H1 (cell line): Measurements from ENCODE around the gene KCNE5. TPM values are rescaled to one million over a fixed set of nuclear protein-coding genes. Genes with fewer than 3 reads are reported as not detected.

Source experiments
- CTCF ChIA-PET: fragments of 300-600 bp; sonication (Branson Sonifier 250); formaldehyde crosslinking; loops from one replicate; lab custom pipeline; 2021; ENCODE audit not compliant: partially characterized antibody; lab: Charles Lee
- POLR2A ChIA-PET: fragments of 300-600 bp; sonication (Branson Sonifier 250); formaldehyde crosslinking; loops from one replicate; lab custom pipeline; 2021; ENCODE audit warnings: inconsistent platforms; ENCODE audit not compliant: partially characterized antibody; lab: Charles Lee
- DNase-seq, 2 experiments: peaks; one replicate each; pipeline versions ENCODE4 v3.0.0 to v3.0.0-alpha.2; 2010 to 2022; ENCODE audit warnings: low spot score in 2 of 2, low read depth in 1 of 2, mixed read lengths in 1 of 2
- FAIRE-seq: peaks from 2 replicates; lab custom pipeline; 2011; peaks lifted over from hg19 to GRCh38; lab: Jason Lieb, UNC
- H2AFZ ChIP-seq: 2 replicates; pipeline ENCODE4 v1.8.1; 2012; ENCODE audit warnings: low read length, inconsistent platforms
- H2AK5ac ChIP-seq: 2 replicates; pipeline ENCODE4 v1.6.1; 2013; ENCODE audit warnings: low read depth, low read length
- H2BK120ac ChIP-seq: replicated peaks from 2 replicates; pipeline ENCODE3; 2013; ENCODE audit warnings: low read depth, low read length, inconsistent platforms
- H2BK12ac ChIP-seq: 2 replicates; pipeline ENCODE4 v1.6.1; 2013; ENCODE audit warnings: low read depth, low read length
- H2BK15ac ChIP-seq: 2 replicates; pipeline ENCODE4 v1.6.1; 2013; ENCODE audit warnings: low read length
- H2BK20ac ChIP-seq: 2 replicates; pipeline ENCODE4 v1.6.1; 2013; ENCODE audit warnings: low read length
- H2BK5ac ChIP-seq: 2 replicates; pipeline ENCODE4 v1.6.1; 2013; ENCODE audit warnings: low read depth, low read length
- H3K14ac ChIP-seq: 2 replicates; pipeline ENCODE4 v1.6.1; 2013; ENCODE audit warnings: inconsistent platforms; ENCODE audit not compliant: insufficient read length
- H3K18ac ChIP-seq: 2 replicates; pipeline ENCODE4 v1.6.1; 2013; ENCODE audit warnings: low read length; ENCODE audit errors: extremely low read depth
- H3K23ac ChIP-seq: 2 replicates; pipeline ENCODE4 v1.6.1; 2013; ENCODE audit warnings: inconsistent platforms; ENCODE audit not compliant: insufficient read length
- H3K23me2 ChIP-seq: 2 replicates; pipeline ENCODE4 v1.6.1; 2013; ENCODE audit warnings: low read depth, low read length
- H3K27ac ChIP-seq: 2 replicates; pipeline ENCODE4 v1.6.1; 2011; ENCODE audit warnings: low read depth, low read length, inconsistent platforms
- H3K27me3 ChIP-seq, 4 experiments: replicated peaks in 1 of 4; 1 replicate in 1 of 4; 2 replicates in 3 of 4; pipeline versions ENCODE4 v1.6.1 to v1.8.1; 2011 to 2013; ENCODE audit warnings: low read length in 3 of 4, mild to moderate bottlenecking in 3 of 4, inconsistent platforms in 2 of 4, mixed read lengths in 2 of 4, moderate library complexity in 1 of 4; ENCODE audit not compliant: control insufficient read depth in 3 of 4, insufficient read depth in 3 of 4; ENCODE audit errors: extremely low read depth in 1 of 4
- H3K36me3 ChIP-seq, 4 experiments: 2 replicates each; pipeline versions ENCODE4 v1.6.1 to v1.8.1; 2011 to 2013; ENCODE audit warnings: mild to moderate bottlenecking in 4 of 4, low read length in 3 of 4, moderate library complexity in 2 of 4, control low read depth in 1 of 4, inconsistent platforms in 1 of 4; ENCODE audit not compliant: insufficient read depth in 4 of 4, control insufficient read depth in 2 of 4
- H3K4ac ChIP-seq: replicated peaks from 2 replicates; pipeline ENCODE3; 2013; ENCODE audit warnings: low read length, low read depth, mixed read lengths, inconsistent platforms; ENCODE audit not compliant: insufficient read length
- H3K4me1 ChIP-seq, 4 experiments: replicated peaks in 1 of 4; 1 replicate in 1 of 4; 2 replicates in 3 of 4; pipeline versions ENCODE4 v1.6.1 to v1.8.1; 2011 to 2013; ENCODE audit warnings: low read length in 3 of 4, inconsistent platforms in 2 of 4, mixed read lengths in 1 of 4; ENCODE audit not compliant: insufficient read depth in 4 of 4, control insufficient read depth in 3 of 4
- H3K4me2 ChIP-seq, 2 experiments: 2 replicates each; pipeline versions ENCODE4 v1.6.1 to v1.8.1; 2011 to 2013; ENCODE audit warnings: low read depth in 2 of 2, low read length in 2 of 2, control low read depth in 1 of 2, inconsistent platforms in 1 of 2, mild to moderate bottlenecking in 1 of 2; ENCODE audit not compliant: insufficient read depth in 1 of 2
- H3K4me3 ChIP-seq, 4 experiments: fragments of 200-600, 300-600 bp in 1 of 4; sonication (generic), shearing (Covaris generic), sonication (Bioruptor Twin) in 1 of 4; 2 replicates each; pipeline versions ENCODE4 v1.5.1 to v1.8.1; 2011 to 2016; ENCODE audit warnings: low read length in 4 of 4, low read depth in 3 of 4, control low read depth in 2 of 4, inconsistent platforms in 2 of 4, mild to moderate bottlenecking in 2 of 4, mixed read lengths in 1 of 4, moderate library complexity in 1 of 4; ENCODE audit not compliant: insufficient read depth in 2 of 4; ENCODE audit errors: extremely low read depth in 1 of 4
- H3K56ac ChIP-seq: replicated peaks from 2 replicates; pipeline ENCODE3; 2013; ENCODE audit warnings: low read depth, mild to moderate bottlenecking, mixed read lengths, low read length, inconsistent platforms; ENCODE audit not compliant: insufficient read length
- H3K79me1 ChIP-seq: 2 replicates; pipeline ENCODE4 v1.6.1; 2013; ENCODE audit warnings: low read depth, low read length, control low read depth
- H3K79me2 ChIP-seq, 2 experiments: 2 replicates each; pipeline versions ENCODE4 v1.6.1 to v1.8.1; 2012 to 2013; ENCODE audit warnings: low read length in 2 of 2, mild to moderate bottlenecking in 2 of 2, inconsistent platforms in 1 of 2; ENCODE audit not compliant: insufficient read depth in 2 of 2, control insufficient read depth in 1 of 2
- H3K9ac ChIP-seq, 4 experiments: replicated peaks in 1 of 4; 1 replicate in 1 of 4; 2 replicates in 3 of 4; pipeline versions ENCODE4 v1.6.1 to v1.8.1; 2011 to 2013; ENCODE audit warnings: low read depth in 3 of 4, low read length in 3 of 4, control low read depth in 2 of 4, mild to moderate bottlenecking in 2 of 4, moderate library complexity in 2 of 4, inconsistent platforms in 1 of 4; ENCODE audit errors: extremely low read depth in 1 of 4
- H3K9me3 ChIP-seq, 2 experiments: 2 replicates each; pipeline versions ENCODE4 v1.6.1 to v1.8.1; 2012 to 2013; ENCODE audit warnings: mild to moderate bottlenecking in 2 of 2, moderate library complexity in 2 of 2, control low read depth in 1 of 2, inconsistent platforms in 1 of 2, low read depth in 1 of 2, low read length in 1 of 2, mixed read lengths in 1 of 2; ENCODE audit not compliant: insufficient read depth in 2 of 2
- H4K20me1 ChIP-seq, 2 experiments: replicated peaks in 1 of 2; 2 replicates each; pipeline versions ENCODE3 to v1.8.1; 2011 to 2013; ENCODE audit warnings: inconsistent platforms in 2 of 2, low read length in 2 of 2, mild to moderate bottlenecking in 1 of 2; ENCODE audit not compliant: insufficient read depth in 2 of 2, control insufficient read depth in 1 of 2
- H4K5ac ChIP-seq: 2 replicates; pipeline ENCODE4 v1.6.1; 2013; ENCODE audit warnings: low read length, low read depth, mixed read lengths, inconsistent platforms; ENCODE audit not compliant: insufficient read length
- H4K8ac ChIP-seq: 2 replicates; pipeline ENCODE4 v1.8.0; 2013; ENCODE audit warnings: mild to moderate bottlenecking, moderate library complexity, low read length, inconsistent platforms; ENCODE audit not compliant: insufficient read depth; ENCODE audit errors: extremely low read depth
- H4K91ac ChIP-seq: replicated peaks from 2 replicates; pipeline ENCODE3; 2013; ENCODE audit warnings: low read length, mixed read lengths, inconsistent platforms; ENCODE audit not compliant: insufficient read length
- BRCA1 ChIP-seq: IDR thresholded peaks from 2 replicates; pipeline ENCODE4 v1.6.1; 2012; ENCODE audit warnings: low read depth, low read length, improper control_type of control experiment
- FOSL1 ChIP-seq: IDR thresholded peaks from 2 replicates; pipeline ENCODE4 v1.6.1; 2011; ENCODE audit warnings: mild to moderate bottlenecking, low read depth, low read length, moderate library complexity; ENCODE audit not compliant: insufficient read depth
- KDM1A ChIP-seq: fragments of 200-600, 300-600 bp; sonication (generic); IDR thresholded peaks from 2 replicates; pipeline ENCODE4 v1.7.1; 2016; ENCODE audit warnings: mild to moderate bottlenecking, low read length, borderline replicate concordance
- KDM4A ChIP-seq: IDR thresholded peaks from one replicate; pipeline ENCODE4 v1.7.1; 2012; ENCODE audit warnings: low read depth, mild to moderate bottlenecking, moderate library complexity, low read length, inconsistent platforms; ENCODE audit not compliant: severe bottlenecking
- MAX ChIP-seq: IDR thresholded peaks from 2 replicates; pipeline ENCODE4 v1.6.1; 2012; ENCODE audit warnings: inconsistent platforms
- PHF8 ChIP-seq: fragments of 200-600 bp; sonication (generic); conservative IDR thresholded peaks from 2 replicates; pipeline ENCODE4 v1.7.1; 2012; ENCODE audit warnings: low read depth, mild to moderate bottlenecking, inconsistent platforms, low read length, moderate library complexity
- SIX5 ChIP-seq: IDR thresholded peaks from 2 replicates; pipeline ENCODE4 v1.6.1; 2011; ENCODE audit warnings: mild to moderate bottlenecking, low read depth, low read length
- TAF1 ChIP-seq: IDR thresholded peaks from 2 replicates; pipeline ENCODE4 v1.6.1; 2011; ENCODE audit warnings: mild to moderate bottlenecking, low read depth, low read length
- TBP ChIP-seq: IDR thresholded peaks from 2 replicates; pipeline ENCODE4 v1.6.1; 2011; ENCODE audit warnings: low read depth, low read length, improper control_type of control experiment
- ZNF274 ChIP-seq: IDR thresholded peaks from 2 replicates; pipeline ENCODE4 v1.7.0; 2012; ENCODE audit warnings: low read length, borderline replicate concordance; ENCODE audit errors: extremely low read depth
- WGBS, 2 experiments: shearing (Covaris generic) in 1 of 2; methylation state at CpG; one replicate each; pipeline versions ENCODE4 v1.1.6 to v1.1.7; 2013 to 2015; ENCODE audit warnings: low lambda C conversion rate in 2 of 2, mixed read lengths in 2 of 2, inconsistent platforms in 1 of 2, low coverage in 1 of 2, missing lambda C conversion rate in 1 of 2; ENCODE audit not compliant: insufficient replicate concordance in 2 of 2, insufficient coverage in 1 of 2, insufficient read length in 1 of 2; ENCODE audit errors: extremely low coverage in 1 of 2, missing lambda C conversion rate in 1 of 2; 5-methylcytosine and 5-hydroxymethylcytosine counted together
- polyA plus RNA-seq, 7 experiments: library from polyadenylated mRNA; depleted of rRNA in 3 of 7; stranded (reverse) in 5 of 7; unstranded in 2 of 7; fragments of >200 nt in 5 of 7; fragments of 200-250 nt in 2 of 7; gene quantifications; 1 replicate in 5 of 7; 2 replicates in 1 of 7; 4 replicates in 1 of 7; pipeline versions ENCODE4 v1.2.1 to v1.2.3, GENCODE V29; 2011 to 2013; ENCODE audit warnings: missing spikeins in 2 of 7, mixed read lengths in 2 of 7
- total RNA-seq: library from RNA; stranded (reverse); fragmentation: NEBNext Ultra II Directional; extraction: Animal tissue kit (Norgen Biotek cat#: 25700); gene quantifications from 2 replicates; pipeline ENCODE4 v1.2.1, GENCODE V29; 2021
- TF ChIP-seq, protein P1 (sequence below): IDR thresholded peaks from 2 replicates; pipeline ENCODE4 v1.6.1; 2011; ENCODE audit warnings: low read length, improper control_type of control experiment
- TF ChIP-seq, protein P2 (sequence below): IDR thresholded peaks from 2 replicates; pipeline ENCODE4 v1.6.1; 2011; ENCODE audit warnings: low read depth, mild to moderate bottlenecking, low read length; ENCODE audit not compliant: insufficient read depth

KCNE5 gene
- total and polyA plus RNA-seq, 2 of the 8 experiments (the other 6 are each of a cell fraction or from before 2014, with no cell fraction given): 3.6 to 5.9 TPM

GRCh38 chrX:109590176-109590575, 34.8 kb downstream of the KCNE5 start:
- peak; percentile 52 for FAIRE-seq

More at GRCh38 chrX:109590176-109590575, 34.8 kb downstream of the KCNE5 start:
- H3K14ac ChIP-seq: no peak overlapping the region
- H3K36me3 ChIP-seq: no peaks in the 10 kb centered on the region
- no peaks in the 10 kb centered on the region for H3K79me2 ChIP-seq
- H4K91ac ChIP-seq: no peak overlapping the region
- no peak overlapping the region for H3K23ac ChIP-seq
- H3K4ac ChIP-seq: no peak overlapping the region
- H3K79me1 ChIP-seq: no peaks in the 10 kb centered on the region
- H3K9ac ChIP-seq: no peak overlapping the region
- no peaks in the 10 kb centered on the region for H3K27me3 ChIP-seq
- no peak overlapping the region for H3K27ac ChIP-seq
- no peaks in the 10 kb centered on the region; a peak in 1 of 7 replicates for H3K4me1 ChIP-seq
- no peak overlapping the region for H2AFZ ChIP-seq
- H2BK20ac ChIP-seq: no peak overlapping the region
- H2BK120ac ChIP-seq: no peak overlapping the region
- DNase-seq: no peak
- no peak overlapping the region for H3K18ac ChIP-seq
- no peak overlapping the region for H2BK15ac ChIP-seq
- ChIA-PET CTCF (interaction anchor here (0.7 to 1.8 kb wide), 2 partner anchors 40 to 105 kb away, joined by 3 to 4 read pairs; no protein-coding TSS in a partner anchor), POLR2A (no interaction called here)
- no peak overlapping the region for H2BK12ac ChIP-seq
- TF ChIP-seq TAF1 (no peak), ZNF274 (no peak), PHF8 (no peak), TBP (no peak), SIX5 (no peak), KDM1A (no peak), KDM4A (no peak), FOSL1 (no peak), BRCA1 (no peak), MAX (no peak)
- TF ChIP-seq, protein P1, sequence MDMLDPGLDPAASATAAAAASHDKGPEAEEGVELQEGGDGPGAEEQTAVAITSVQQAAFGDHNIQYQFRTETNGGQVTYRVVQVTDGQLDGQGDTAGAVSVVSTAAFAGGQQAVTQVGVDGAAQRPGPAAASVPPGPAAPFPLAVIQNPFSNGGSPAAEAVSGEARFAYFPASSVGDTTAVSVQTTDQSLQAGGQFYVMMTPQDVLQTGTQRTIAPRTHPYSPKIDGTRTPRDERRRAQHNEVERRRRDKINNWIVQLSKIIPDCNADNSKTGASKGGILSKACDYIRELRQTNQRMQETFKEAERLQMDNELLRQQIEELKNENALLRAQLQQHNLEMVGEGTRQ: no peak
- TF ChIP-seq, protein P2, sequence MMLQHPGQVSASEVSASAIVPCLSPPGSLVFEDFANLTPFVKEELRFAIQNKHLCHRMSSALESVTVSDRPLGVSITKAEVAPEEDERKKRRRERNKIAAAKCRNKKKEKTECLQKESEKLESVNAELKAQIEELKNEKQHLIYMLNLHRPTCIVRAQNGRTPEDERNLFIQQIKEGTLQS: no peak
- no peak overlapping the region for H3K4me3 ChIP-seq
- H3K23me2 ChIP-seq: no peaks in the 10 kb centered on the region
- no peak overlapping the region for H4K5ac ChIP-seq
- H3K9me3 ChIP-seq: no peaks in the 10 kb centered on the region
- H4K20me1 ChIP-seq: no peaks in the 10 kb centered on the region
- no peak overlapping the region for H4K8ac ChIP-seq
- 93% methylated on average over 4 of the region's 4 CpGs; no CpG with 5 or more reads in 1 of the 2 experiments for WGBS, 2 experiments
- no peak overlapping the region for H2AK5ac ChIP-seq
- H2BK5ac ChIP-seq: no peak overlapping the region
- no peak overlapping the region for H3K56ac ChIP-seq
- H3K4me2 ChIP-seq: no peak overlapping the region
